ENCODE data around the gene SMIM10L1.

DNA sequence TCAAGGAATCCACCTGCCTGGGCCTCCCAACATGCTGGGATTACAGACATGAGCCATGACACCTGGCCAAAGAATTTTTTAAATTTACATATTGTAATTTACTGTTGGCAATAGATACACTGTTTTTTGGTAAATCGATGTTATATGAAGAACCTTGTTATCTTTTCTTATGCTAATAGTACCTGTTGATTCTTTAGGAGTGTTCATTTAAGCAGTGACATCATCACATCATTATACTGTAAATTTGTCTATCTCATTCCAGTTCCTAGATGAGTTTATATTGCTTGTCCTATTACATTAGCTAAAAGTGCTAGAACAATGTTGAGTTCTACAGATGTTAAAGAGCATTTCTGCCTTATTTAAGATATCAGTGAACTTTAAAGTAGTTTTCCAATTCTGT is 23.6 kb upstream of the SMIM10L1 start:
- TF ChIP-seq POLR2A (IDR thresholded peaks at IDR 0.05; ENCODE audit: low read depth) = no peak
- TF ChIP-seq CTCF (IDR thresholded peaks at IDR 0.05) = no peak
- TF ChIP-seq EP300 (IDR thresholded peaks at IDR 0.05) = no peak
- no peak for TF ChIP-seq POLR2AphosphoS5 (IDR thresholded peaks at IDR 0.05)

All from esophagus muscularis mucosa (tissue), 4 donors.